Lower lobe of right lung (tissue), 2 donors: ENCODE results near the gene CHI3L2. TPM values are rescaled to one million over a fixed set of nuclear protein-coding genes. Genes with fewer than 3 reads are reported as not detected.
A peak's percentile ranks its signal among the peaks of the same experiment; 100 is the strongest.

Experiments used
- ATAC-seq, 2 donors: fragments of 200-7000 bp; cut with Tn5 transposase; one replicate each; pipeline ENCODE4 v1.9.1; 2020 to 2022; ENCODE audit warnings: mild to moderate bottlenecking in 2 of 2, moderate library complexity in 2 of 2
- DNase-seq: peaks from one replicate; pipeline ENCODE4 v3.0.0-alpha.2; 2020
- H3K27ac ChIP-seq: fragments of 200-600 bp; one replicate; pipeline ENCODE4 v1.8.0; 2022
- H3K27me3 ChIP-seq: fragments of 200-600 bp; one replicate; pipeline ENCODE4 v1.8.0; 2022; ENCODE audit warnings: low read depth
- H3K36me3 ChIP-seq: fragments of 200-600 bp; one replicate; pipeline ENCODE4 v1.8.0; 2022; ENCODE audit warnings: mild to moderate bottlenecking
- H3K4me1 ChIP-seq: fragments of 200-600 bp; one replicate; pipeline ENCODE4 v1.8.0; 2022
- H3K4me3 ChIP-seq: fragments of 200-600 bp; one replicate; pipeline ENCODE4 v1.8.0; 2022; ENCODE audit warnings: mild to moderate bottlenecking
- H3K9me3 ChIP-seq: fragments of 200-600 bp; one replicate; pipeline ENCODE4 v1.8.0; 2022
- intact Hi-C: fragments of 100-400 bp; cut with DNase I; formaldehyde crosslinking; loops from one replicate; pipeline ENCODE4 v1.11.0; 2022
- total RNA-seq: library from RNA; stranded (reverse); fragmentation: NEBNext Ultra II Directional; extraction: Animal tissue kit (Norgen Biotek cat#: 25700); gene quantifications from one replicate; pipeline ENCODE4 v1.2.1, GENCODE V29; 2021
- TF ChIP-seq, protein P1 (sequence below): fragments of 200-600 bp; IDR thresholded peaks from one replicate; pipeline ENCODE4 v1.8.0; 2022; ENCODE audit warnings: antibody characterized with exemption, mild to moderate bottlenecking
- donor health status: DM: no; HTN: yes; CAD: no; lungs with severe emphysema.

Gene CHI3L2
- total RNA-seq, 1 donor from 2014 or later = 31.2 TPM

DNA sequence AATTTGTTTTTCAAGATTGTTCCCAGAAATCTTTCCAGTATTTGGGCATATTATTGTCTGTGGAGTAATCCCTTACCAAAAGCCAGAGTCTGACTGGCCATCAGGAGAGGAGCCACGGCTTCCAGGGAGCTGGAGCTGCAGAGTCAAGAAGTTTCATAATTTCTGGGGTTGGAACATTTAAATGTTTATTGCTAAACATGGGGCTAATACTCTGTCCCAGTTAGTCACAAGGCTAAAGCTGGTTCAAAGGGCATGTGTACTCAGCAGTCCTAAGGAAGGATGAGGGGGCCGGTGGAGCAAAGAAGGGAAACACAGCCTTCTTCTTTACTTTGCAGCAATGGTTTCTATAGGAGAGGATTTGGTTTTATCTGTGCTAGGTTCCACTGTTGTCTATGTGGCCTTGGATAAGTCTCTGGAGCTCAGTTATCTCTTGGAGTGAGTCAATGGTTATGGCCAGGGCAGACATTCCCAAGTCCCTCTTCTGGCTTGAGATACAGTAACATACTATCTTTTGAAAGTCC is 36.5 kb upstream of the CHI3L2 start:
- Histone ChIP-seq H3K27me3 (no peaks in the 10 kb centered on the region), H3K9me3 (no peaks in the 10 kb centered on the region), H3K36me3 (peaks cover 72% of the 10 kb centered on the region), H3K4me3 (no peak overlapping the region), H3K27ac (peak overlapping the region; percentile 72), H3K4me1 (peaks cover 67% of the 10 kb centered on the region)
- DNase-seq = no peak
- intact Hi-C loops = no loop called here
- ATAC-seq = peak; percentile 49 to 67
- TF ChIP-seq, protein P1, sequence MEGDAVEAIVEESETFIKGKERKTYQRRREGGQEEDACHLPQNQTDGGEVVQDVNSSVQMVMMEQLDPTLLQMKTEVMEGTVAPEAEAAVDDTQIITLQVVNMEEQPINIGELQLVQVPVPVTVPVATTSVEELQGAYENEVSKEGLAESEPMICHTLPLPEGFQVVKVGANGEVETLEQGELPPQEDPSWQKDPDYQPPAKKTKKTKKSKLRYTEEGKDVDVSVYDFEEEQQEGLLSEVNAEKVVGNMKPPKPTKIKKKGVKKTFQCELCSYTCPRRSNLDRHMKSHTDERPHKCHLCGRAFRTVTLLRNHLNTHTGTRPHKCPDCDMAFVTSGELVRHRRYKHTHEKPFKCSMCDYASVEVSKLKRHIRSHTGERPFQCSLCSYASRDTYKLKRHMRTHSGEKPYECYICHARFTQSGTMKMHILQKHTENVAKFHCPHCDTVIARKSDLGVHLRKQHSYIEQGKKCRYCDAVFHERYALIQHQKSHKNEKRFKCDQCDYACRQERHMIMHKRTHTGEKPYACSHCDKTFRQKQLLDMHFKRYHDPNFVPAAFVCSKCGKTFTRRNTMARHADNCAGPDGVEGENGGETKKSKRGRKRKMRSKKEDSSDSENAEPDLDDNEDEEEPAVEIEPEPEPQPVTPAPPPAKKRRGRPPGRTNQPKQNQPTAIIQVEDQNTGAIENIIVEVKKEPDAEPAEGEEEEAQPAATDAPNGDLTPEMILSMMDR = no peak

DNA sequence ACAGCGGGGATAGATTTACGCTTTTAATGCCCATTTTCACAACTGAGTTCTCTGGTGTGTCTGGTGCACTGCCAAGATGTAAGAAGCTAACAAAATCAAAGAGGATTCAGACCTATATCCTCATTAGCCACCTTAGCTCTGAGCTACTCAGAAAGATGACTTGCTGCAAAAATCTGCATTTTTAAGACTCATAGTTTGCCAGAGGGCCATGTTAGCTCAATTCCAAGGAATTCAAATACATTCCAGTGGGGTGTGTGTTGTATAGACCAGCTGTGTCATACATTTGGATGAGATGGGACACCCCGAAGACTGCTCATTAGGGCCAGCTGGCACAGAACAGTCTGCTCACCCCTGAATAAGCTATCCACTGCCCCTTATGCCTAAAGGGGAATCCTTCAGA is 36.0 kb upstream of the CHI3L2 start:
- TF ChIP-seq, protein P1 = no peak
- no peaks in the 10 kb centered on the region for H3K9me3 ChIP-seq
- peak; percentile 9 to 18 for ATAC-seq
- H3K4me3 ChIP-seq = no peak overlapping the region
- H3K27me3 ChIP-seq = no peaks in the 10 kb centered on the region
- H3K4me1 ChIP-seq = peaks cover 72% of the 10 kb centered on the region
- intact Hi-C loops = no loop called here
- peak overlapping the region; percentile 72 for H3K27ac ChIP-seq
- no peak for DNase-seq
- peaks cover 72% of the 10 kb centered on the region for H3K36me3 ChIP-seq

- peaks cover 72% of the 10 kb centered on the region for H3K36me3 ChIP-seq
- H3K4me3 ChIP-seq = no peak overlapping the region
- peak overlapping the region; percentile 72 for H3K27ac ChIP-seq
- H3K4me1 ChIP-seq = peaks cover 77% of the 10 kb centered on the region
- TF ChIP-seq, protein P1 = no peak
- no peak for DNase-seq
- H3K9me3 ChIP-seq = no peaks in the 10 kb centered on the region
- intact Hi-C loops = no loop called here
- ATAC-seq = no peak
- H3K27me3 ChIP-seq = no peaks in the 10 kb centered on the region
Measured at GRCh38 chr1:111192074-111192473, 35.4 kb upstream of the CHI3L2 start.

DNA sequence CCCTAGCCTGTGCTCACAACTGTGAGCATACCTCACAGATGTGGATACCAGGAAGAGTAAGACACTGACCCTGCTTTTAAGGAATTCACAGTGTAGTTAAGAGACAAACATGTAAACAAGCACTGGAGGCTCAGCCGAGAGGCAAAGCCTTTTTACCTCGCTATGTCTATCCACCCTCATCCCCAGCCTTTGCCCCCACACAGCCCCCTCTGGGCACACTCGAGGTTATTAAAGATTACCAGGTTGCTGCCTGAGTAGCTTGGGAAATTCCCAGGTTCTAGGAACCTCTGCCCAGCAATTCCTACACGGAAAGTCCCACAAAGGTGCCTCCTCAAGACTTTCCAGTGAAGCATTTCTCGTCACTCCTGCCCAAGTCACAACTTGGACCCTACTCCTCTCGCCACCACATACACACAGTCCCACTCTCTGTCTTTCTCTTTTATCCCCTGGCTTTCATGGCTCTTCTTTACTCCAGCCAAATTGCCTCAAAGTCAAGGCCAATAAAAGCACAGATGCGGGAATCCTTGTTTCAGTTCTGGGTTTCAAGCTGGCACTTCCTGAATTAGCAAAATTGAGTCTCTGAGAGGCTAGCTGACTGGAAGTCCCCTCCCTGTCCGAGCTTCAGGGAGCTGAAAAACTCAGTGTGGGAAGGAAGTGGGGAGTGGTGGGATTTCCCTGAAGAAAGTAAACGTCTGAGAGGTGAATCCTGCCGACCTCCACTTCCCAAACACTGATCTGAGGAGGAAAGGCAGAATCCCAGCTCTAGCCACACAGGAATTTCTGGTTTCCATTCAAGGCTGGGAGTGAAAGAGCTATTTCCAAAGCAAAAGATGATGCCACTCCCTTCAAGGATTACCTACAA is 34.6 kb upstream of the CHI3L2 start:
- TF ChIP-seq, protein P1 = no peak

DNA sequence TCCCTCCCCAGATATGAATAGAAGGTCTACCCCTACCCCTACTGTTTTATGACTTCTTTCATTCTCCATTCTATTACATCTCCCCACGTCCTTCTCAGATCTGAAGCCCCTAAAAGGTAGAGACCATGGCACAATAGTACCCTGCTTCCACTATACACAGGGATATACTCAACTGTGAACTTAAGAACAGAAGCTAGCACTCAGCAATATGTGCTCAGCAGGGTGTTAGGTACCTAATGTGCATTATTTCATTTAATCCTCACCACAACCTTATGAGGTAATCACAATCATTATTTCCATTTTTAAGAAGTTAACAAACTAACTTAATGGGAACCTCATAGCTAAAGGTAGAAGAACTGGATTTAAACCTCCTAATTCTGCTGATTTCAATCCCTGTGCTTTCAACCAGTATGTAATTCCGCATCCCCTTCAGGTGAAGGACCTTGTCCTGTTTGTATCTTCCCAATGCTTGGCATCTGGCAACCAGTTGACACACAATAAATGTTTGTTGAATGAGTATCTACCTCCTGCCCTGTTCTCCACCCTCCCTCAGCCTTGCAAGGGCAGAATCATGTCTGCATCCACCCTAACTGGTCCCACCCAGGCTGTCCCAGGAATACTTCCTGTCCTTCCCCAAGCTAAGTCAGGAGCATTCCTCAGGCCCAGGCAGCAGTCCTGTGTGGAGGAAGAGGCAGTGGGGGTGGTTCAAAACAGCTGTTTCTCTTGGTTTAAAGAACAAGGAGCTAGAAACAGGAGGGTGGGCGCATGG is 33.6 kb upstream of the CHI3L2 start:
- intact Hi-C loops = no loop called here
- ATAC-seq = no peak

More for the DNA sequence above, 34.6 kb upstream of the CHI3L2 start:
- Histone ChIP-seq H3K9me3 (no peaks in the 10 kb centered on the region), H3K4me1 (peaks cover 83% of the 10 kb centered on the region), H3K27me3 (no peaks in the 10 kb centered on the region), H3K27ac (peak overlapping the region; percentile 72), H3K4me3 (peak overlapping the region; percentile 1), H3K36me3 (peaks cover 71% of the 10 kb centered on the region)
- no peak for DNase-seq
- ATAC-seq = peak; percentile 43 to 76
- intact Hi-C loops = no loop called here

More for the DNA sequence above, 33.6 kb upstream of the CHI3L2 start:
- Histone ChIP-seq H3K27ac (peak overlapping the region; percentile 72), H3K36me3 (peaks cover 69% of the 10 kb centered on the region), H3K4me1 (peaks cover 83% of the 10 kb centered on the region), H3K27me3 (no peaks in the 10 kb centered on the region), H3K9me3 (no peaks in the 10 kb centered on the region), H3K4me3 (no peak overlapping the region)
- no peak for DNase-seq
- TF ChIP-seq, protein P1 = no peak
